WTC11 (cell line): ENCODE results near the gene UNC13C. TPM values are rescaled to one million over a fixed set of nuclear protein-coding genes. Genes with fewer than 3 reads are reported as not detected.

ENCODE experiments used
- ATAC-seq: fragments of 200-7000 bp; cut with Tn5 transposase; 2 replicates; pipeline ENCODE4 v1.10.0; 2021; ENCODE audit warnings: mild to moderate bottlenecking, moderate library complexity
- CTCF ChIA-PET: fragments of 300-600 bp; sonication (Branson Sonifier 250); formaldehyde crosslinking; loops from one replicate; lab custom pipeline; 2021; ENCODE audit warnings: antibody characterized with exemption; lab: Charles Lee
- POLR2A ChIA-PET: fragments of 350-600 bp; sonication (Branson Sonifier 250); formaldehyde crosslinking; loops from one replicate; lab custom pipeline; 2021; ENCODE audit warnings: antibody characterized with exemption; lab: Charles Lee
- DNase-seq: peaks from one replicate; pipeline ENCODE4 v3.0.0; 2021; ENCODE audit warnings: low spot score
- H3K27ac Mint-ChIP-seq: 2 replicates; pipeline ENCODE4 v1.8.0; 2021; ENCODE audit warnings: mixed read lengths
- H3K27me3 Mint-ChIP-seq: 2 replicates; pipeline ENCODE4 v1.8.0; 2021; ENCODE audit warnings: low read depth, mild to moderate bottlenecking, moderate library complexity, mixed read lengths
- H3K36me3 Mint-ChIP-seq: 2 replicates; pipeline ENCODE4 v1.8.0; 2021; ENCODE audit warnings: mixed read lengths
- H3K4me1 Mint-ChIP-seq: 2 replicates; pipeline ENCODE4 v1.8.0; 2022; ENCODE audit warnings: mixed read lengths
- H3K4me3 Mint-ChIP-seq: 2 replicates; pipeline ENCODE4 v1.8.0; 2021; ENCODE audit warnings: mild to moderate bottlenecking, moderate library complexity, mixed read lengths
- H3K9me3 Mint-ChIP-seq: 2 replicates; pipeline ENCODE4 v1.8.0; 2021; ENCODE audit warnings: mixed read lengths
- AFF4 ChIP-seq: sonication (generic); formaldehyde crosslinking; IDR thresholded peaks from 2 replicates; pipeline ENCODE4 v1.8.1; 2023; ENCODE audit warnings: mild to moderate bottlenecking, missing genetic modification reagents, borderline replicate concordance
- ARID4B ChIP-seq: sonication (generic); formaldehyde crosslinking; IDR thresholded peaks from 2 replicates; pipeline ENCODE4 v1.8.0; 2023; ENCODE audit warnings: missing genetic modification reagents, mild to moderate bottlenecking, borderline replicate concordance
- ESRRA ChIP-seq: sonication (generic); formaldehyde crosslinking; IDR thresholded peaks from 2 replicates; pipeline ENCODE4 v1.8.1; 2022; ENCODE audit warnings: mild to moderate bottlenecking, missing genetic modification reagents, borderline replicate concordance
- ETV6 ChIP-seq: sonication (generic); formaldehyde crosslinking; IDR thresholded peaks from 2 replicates; pipeline ENCODE4 v1.8.1; 2022; ENCODE audit warnings: mild to moderate bottlenecking, missing genetic modification reagents
- FOXK1 ChIP-seq: sonication (generic); formaldehyde crosslinking; IDR thresholded peaks from 2 replicates; pipeline ENCODE4 v1.8.0; 2022; ENCODE audit warnings: mild to moderate bottlenecking, moderate library complexity, missing genetic modification reagents
- FOXP4 ChIP-seq: sonication (generic); formaldehyde crosslinking; IDR thresholded peaks from 2 replicates; pipeline ENCODE4 v1.8.0; 2022; ENCODE audit warnings: mild to moderate bottlenecking, missing genetic modification reagents
- GABPB1 ChIP-seq: sonication (generic); formaldehyde crosslinking; IDR thresholded peaks from 2 replicates; pipeline ENCODE4 v1.8.1; 2023; ENCODE audit warnings: mild to moderate bottlenecking, missing genetic modification reagents
- GTF2I ChIP-seq: fragments of 250-450 bp; sonication (Bioruptor Pico); conservative IDR thresholded peaks from 2 replicates; pipeline ENCODE4 v1.4.0; 2021; ENCODE audit warnings: mild to moderate bottlenecking
- HMGA2 ChIP-seq: fragments of 250-450 bp; sonication (Bioruptor Pico); IDR thresholded peaks from 2 replicates; pipeline ENCODE4 v1.4.0; 2021; ENCODE audit warnings: mild to moderate bottlenecking, moderate library complexity
- KAT7 ChIP-seq: sonication (generic); formaldehyde crosslinking; IDR thresholded peaks from 2 replicates; pipeline ENCODE4 v1.8.1; 2023; ENCODE audit warnings: missing genetic modification reagents, mild to moderate bottlenecking, borderline replicate concordance
- MXD4 ChIP-seq: fragments of 250-450 bp; sonication (Bioruptor Pico); IDR thresholded peaks from 2 replicates; pipeline ENCODE4 v1.8.0; 2021; ENCODE audit warnings: mild to moderate bottlenecking, moderate library complexity, borderline replicate concordance
- NR2C2 ChIP-seq: sonication (generic); formaldehyde crosslinking; IDR thresholded peaks from 2 replicates; pipeline ENCODE4 v1.8.0; 2022; ENCODE audit warnings: mild to moderate bottlenecking, missing genetic modification reagents
- PRDM15 ChIP-seq: sonication (generic); formaldehyde crosslinking; IDR thresholded peaks from 2 replicates; pipeline ENCODE4 v1.8.0; 2022; ENCODE audit warnings: missing genetic modification reagents
- PREB ChIP-seq: sonication (generic); formaldehyde crosslinking; IDR thresholded peaks from 2 replicates; pipeline ENCODE4 v1.8.1; 2022; ENCODE audit warnings: mild to moderate bottlenecking, missing genetic modification reagents, moderate library complexity, borderline replicate concordance
- RELA ChIP-seq: sonication (generic); formaldehyde crosslinking; IDR thresholded peaks from 2 replicates; pipeline ENCODE4 v1.8.1; 2022; ENCODE audit warnings: missing genetic modification reagents, mild to moderate bottlenecking, borderline replicate concordance
- SP1 ChIP-seq: sonication (generic); formaldehyde crosslinking; conservative IDR thresholded peaks from 2 replicates; pipeline ENCODE4 v1.8.1; 2022; ENCODE audit warnings: missing genetic modification reagents
- TEAD1 ChIP-seq: sonication (generic); formaldehyde crosslinking; IDR thresholded peaks from 2 replicates; pipeline ENCODE4 v1.8.0; 2022; ENCODE audit warnings: mild to moderate bottlenecking, missing genetic modification reagents
- USF2 ChIP-seq: sonication (generic); formaldehyde crosslinking; IDR thresholded peaks from 2 replicates; pipeline ENCODE4 v1.8.1; 2023; ENCODE audit warnings: mild to moderate bottlenecking, missing genetic modification reagents, moderate library complexity
- ZNF219 ChIP-seq: sonication (generic); formaldehyde crosslinking; IDR thresholded peaks from 2 replicates; pipeline ENCODE4 v1.8.0; 2023; ENCODE audit warnings: missing genetic modification reagents, mild to moderate bottlenecking, borderline replicate concordance
- total RNA-seq: library from RNA; stranded (reverse); gene quantifications from 3 replicates; pipeline ENCODE4 v1.2.3, GENCODE V29; 2021

UNC13C gene
- total RNA-seq, 1 experiment from 2014 or later = 0.07 TPM

GRCh38 chr15:54159012-54159411, 180.8 kb downstream of the UNC13C start:
- H3K4me3 Mint-ChIP-seq = no peak overlapping the region
- CTCF ChIA-PET = interaction anchor here (1.3 kb wide), 1 partner anchor 76 kb away, joined by 4 read pairs; no protein-coding TSS in a partner anchor
- H3K4me1 Mint-ChIP-seq = no peaks in the 10 kb centered on the region
- no peak for TF ChIP-seq TEAD1 (CRISPR knock-in tag)
- no peak for TF ChIP-seq GTF2I (CRISPR knock-in tag)
- no peak for TF ChIP-seq ESRRA
- TF ChIP-seq HMGA2 = no peak
- TF ChIP-seq ETV6 = no peak
- TF ChIP-seq USF2 = no peak
- TF ChIP-seq FOXK1 (CRISPR knock-in tag) = no peak
- TF ChIP-seq GABPB1 (CRISPR knock-in tag) = no peak
- TF ChIP-seq SP1 = no peak
- no peak for TF ChIP-seq RELA (CRISPR knock-in tag)
- no peak for TF ChIP-seq PRDM15 (CRISPR knock-in tag)
- TF ChIP-seq ZNF219 (CRISPR knock-in tag) = no peak
- TF ChIP-seq KAT7 (CRISPR knock-in tag) = no peak
- TF ChIP-seq MXD4 (CRISPR knock-in tag) = no peak
- no peak for TF ChIP-seq ARID4B
- TF ChIP-seq FOXP4 (CRISPR knock-in tag) = no peak
- no peak for TF ChIP-seq AFF4 (CRISPR knock-in tag)
- TF ChIP-seq PREB (CRISPR knock-in tag) = no peak
- no peak for TF ChIP-seq NR2C2 (CRISPR knock-in tag)
- TF ChIP-seq, all 79 proteins: peak for 0
- no peaks in the 10 kb centered on the region for H3K27me3 Mint-ChIP-seq
- POLR2A ChIA-PET = no interaction called here
- ATAC-seq (no peak), DNase-seq (no peak)
- no peak overlapping the region for H3K27ac Mint-ChIP-seq
- no peaks in the 10 kb centered on the region for H3K36me3 Mint-ChIP-seq
- H3K9me3 Mint-ChIP-seq = peaks cover 3% of the 10 kb centered on the region; the same call in 1 of the 2 replicates
